Fibroblast of skin of scalp (primary cell): Measurements from ENCODE around the gene MLPH. TPM values are rescaled to one million over a fixed set of nuclear protein-coding genes. Genes with fewer than 3 reads are reported as not detected.
A peak's percentile ranks its signal among the peaks of the same experiment; 100 is the strongest.

Experiments used
- DNase-seq: peaks from one replicate; pipeline ENCODE4 v3.0.0-alpha.2; 2013
- polyA plus RNA-seq, 2 experiments: library from polyadenylated mRNA; unstranded; fragments of 120-200 nt; gene quantifications; one replicate each; pipeline ENCODE4 v1.2.1, GENCODE V29; 2013; ENCODE audit not compliant: insufficient read length in 2 of 2

MLPH gene
- 28.0 TPM for polyA plus RNA-seq (2013, experiment 1 of 2; ENCODE audit: insufficient read length)
- polyA plus RNA-seq (2013, experiment 2 of 2; ENCODE audit: insufficient read length) = 27.0 TPM

DNA sequence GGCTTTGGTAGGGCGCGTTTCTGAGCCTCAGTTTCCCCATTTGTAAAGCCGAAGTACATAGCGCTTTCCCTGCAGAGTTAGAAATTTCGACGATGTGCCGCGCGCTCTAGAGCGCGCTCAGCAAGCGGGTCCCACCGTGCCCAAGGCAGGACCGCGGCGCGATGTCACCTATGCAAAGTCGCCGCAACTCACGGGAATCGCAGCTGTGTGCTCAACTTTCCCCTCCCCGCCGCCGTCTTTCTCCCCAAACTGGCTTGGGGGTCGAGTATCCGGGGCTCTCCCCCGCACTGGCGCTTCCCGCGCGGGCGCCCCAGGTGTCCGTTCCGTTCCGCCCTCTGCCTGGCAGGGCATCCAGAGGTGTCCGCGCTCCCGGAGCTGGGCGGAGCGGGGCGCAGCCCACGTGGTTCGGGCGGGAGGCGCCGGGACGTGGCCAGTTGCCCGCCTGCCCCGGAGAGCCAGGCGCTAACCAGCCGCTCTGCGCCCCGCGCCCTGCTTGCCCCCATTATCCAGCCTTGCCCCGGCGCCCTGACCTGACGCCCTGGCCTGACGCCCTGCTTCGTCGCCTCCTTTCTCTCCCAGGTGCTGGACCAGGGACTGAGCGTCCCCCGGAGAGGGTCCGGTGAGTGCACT, at the start of gene MLPH:
MLPH (plus strand) TSS at position 433 of the 630 bp plus-strand sequence. CDS start 6,176 bp downstream, outside the sequence.
- no peak for DNase-seq

DNA sequence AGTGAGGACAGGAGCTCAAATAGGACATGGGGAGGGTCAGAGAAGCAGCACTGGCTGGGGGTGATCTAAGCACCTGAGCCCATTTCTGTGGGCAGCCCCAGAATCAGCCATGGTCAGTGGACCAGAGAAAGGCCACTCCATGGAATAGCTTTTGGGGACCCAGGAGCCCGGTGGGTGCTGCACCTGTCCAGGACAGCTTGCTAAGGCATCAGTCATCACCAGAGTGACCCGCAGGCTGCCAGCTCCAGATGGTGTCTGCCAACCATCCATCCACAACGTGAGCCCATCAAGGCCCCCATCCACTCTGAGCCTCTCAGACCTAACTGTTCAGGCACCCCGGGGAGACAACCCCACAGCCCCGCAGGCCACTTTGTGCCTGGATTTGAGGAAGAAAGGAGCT, 49.5 kb upstream of the MLPH start:
- DNase-seq = no peak

DNA sequence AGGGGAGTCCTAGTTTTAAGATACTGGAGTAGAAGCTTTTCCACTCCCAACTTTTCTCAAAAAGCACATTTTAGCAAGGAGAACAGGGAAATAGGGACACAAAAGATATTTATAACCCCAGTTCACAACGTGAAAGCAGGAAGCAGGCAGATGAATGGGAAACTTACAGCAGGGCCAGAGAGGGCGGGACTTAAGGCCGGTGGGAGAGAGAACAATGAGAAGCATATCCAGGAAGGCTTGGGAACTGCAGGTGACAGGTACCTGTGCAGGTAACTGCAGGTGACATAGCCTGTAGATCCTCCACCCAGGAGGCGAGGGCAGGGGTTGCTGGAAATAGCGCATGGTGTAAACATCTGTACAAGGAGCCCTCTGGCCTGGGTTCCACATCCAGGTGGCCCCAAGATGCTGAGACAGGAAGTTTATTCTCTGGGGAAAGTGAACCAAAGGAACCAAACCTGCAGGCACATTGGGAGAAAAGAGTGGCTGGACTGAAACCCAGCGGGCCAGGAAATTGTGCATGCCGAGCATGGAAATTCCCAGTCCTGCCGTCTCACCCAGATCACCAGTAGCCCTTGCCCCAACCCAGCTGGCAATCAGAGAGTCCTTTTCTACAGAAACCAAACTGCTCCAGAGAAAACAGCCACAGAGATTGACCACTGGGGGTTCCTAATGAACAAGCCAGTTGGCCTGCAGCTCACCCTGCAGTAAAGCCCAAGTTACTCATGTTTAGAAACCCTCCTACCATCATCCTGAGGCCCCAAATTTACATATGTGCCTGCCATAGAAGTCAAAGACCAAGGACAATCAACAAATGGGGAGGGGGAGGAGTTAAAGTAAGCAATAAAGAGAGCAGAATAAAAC, 48.7 kb upstream of the MLPH start:
- no peak for DNase-seq

- DNase-seq = peak; percentile 43
Measured at GRCh38 chr2:237440819-237441281, 46.2 kb upstream of the MLPH start.

GRCh38 chr2:237441605-237442274, 45.3 kb upstream of the MLPH start:
- peak; percentile 50 for DNase-seq

GRCh38 chr2:237444071-237444470, 43.0 kb upstream of the MLPH start:
- DNase-seq = no peak

- DNase-seq = no peak
Measured at GRCh38 chr2:237445611-237446337, 41.3 kb upstream of the MLPH start.

GRCh38 chr2:237446338-237446665, 40.7 kb upstream of the MLPH start:
- DNase-seq = no peak

GRCh38 chr2:237447496-237447895, 39.6 kb upstream of the MLPH start:
- no peak for DNase-seq

DNA sequence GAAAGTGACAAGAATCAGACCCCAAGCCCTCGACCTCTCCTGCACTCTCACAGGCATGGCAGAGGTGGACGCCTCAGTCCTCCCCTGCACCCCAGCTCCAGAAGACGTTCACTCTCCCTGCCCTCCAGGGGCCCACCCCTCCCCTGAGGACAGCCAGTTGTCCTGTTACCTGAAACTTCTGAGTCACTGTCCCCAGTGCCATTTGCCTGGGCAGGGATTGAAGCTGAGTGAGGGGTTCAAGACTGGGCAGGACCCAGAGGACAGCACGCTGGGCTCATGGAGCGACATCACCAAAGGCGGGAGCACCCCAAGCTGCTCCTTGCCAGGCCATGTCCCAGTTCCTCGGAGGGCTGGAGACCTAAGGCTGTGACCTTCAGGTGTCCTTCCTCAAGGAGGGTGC, 38.9 kb upstream of the MLPH start:
- no peak for DNase-seq

DNA sequence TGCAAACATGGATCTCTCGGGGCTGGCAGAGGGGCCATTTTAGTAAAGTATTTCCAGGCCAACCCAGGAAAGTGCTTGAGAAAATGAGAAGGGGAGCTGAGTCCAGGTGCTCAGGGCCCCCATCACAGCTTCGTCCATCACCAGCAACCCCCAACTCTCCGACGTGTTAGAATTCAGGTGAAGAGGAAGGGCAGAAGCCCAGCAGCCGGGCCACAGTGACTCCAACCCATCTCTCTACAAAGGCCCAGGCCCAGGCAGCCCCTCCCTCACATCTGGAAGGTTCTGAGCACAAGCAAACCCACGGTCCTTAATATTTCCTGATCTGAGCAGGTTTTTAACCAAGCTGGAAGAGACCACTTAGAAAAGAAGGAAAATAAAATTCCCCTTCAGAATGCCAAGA, 38.4 kb upstream of the MLPH start:
- DNase-seq = no peak

DNA sequence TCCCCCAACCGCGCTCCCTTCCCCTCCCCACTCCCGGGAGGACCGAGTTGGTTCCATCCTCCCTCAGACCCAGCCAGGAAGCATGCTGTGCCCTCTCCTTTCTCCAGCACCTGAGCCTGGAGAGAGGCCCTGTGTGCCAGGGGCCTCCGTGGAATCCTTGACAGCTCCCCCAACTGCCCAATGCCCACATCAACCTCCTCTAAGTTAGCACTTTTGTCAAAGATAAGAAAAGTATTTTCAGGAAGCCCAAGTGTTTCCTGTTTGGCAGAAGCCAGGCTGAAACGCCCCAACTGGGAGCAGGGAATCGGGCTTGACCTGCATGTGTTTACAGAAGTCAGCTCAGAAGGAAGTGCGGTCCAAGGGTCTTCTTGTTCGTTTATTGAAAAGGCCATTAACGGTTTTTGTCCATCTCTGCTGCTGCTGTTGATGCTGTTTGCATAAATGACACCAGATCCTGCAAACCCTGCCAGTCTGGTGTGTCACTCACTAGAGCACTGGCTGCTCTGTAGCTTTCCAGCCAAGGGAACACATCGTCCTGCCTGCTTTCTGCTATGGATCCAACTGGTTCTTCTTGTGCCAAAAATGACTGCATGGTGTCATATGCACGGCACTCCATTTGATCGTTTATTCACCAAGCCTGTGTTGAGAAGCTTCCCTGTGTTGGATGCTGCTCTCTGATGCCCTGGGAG, 37.7 kb upstream of the MLPH start:
- DNase-seq = no peak

- DNase-seq = no peak
Measured at GRCh38 chr2:237450108-237450507, 36.9 kb upstream of the MLPH start.

DNA sequence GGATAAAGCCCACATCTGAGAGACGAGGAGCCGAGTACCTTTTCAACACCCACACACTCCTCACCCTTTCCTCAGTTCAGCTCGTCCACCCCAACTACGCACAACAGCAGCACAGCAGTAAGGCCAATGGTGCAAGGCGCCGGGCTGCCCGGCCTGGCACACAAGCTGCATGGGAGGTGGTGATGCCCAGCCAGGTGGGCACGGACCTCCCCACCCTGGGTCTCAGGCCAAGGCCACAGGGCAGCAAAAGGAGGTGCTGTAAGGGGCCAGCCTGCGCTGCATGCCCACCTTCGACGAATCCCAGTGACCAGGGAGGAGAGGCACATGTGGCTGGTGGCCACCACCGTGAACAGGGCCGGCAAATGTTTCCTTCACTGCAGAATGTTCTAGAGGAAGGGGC, 36.5 kb upstream of the MLPH start:
- DNase-seq = no peak

DNA sequence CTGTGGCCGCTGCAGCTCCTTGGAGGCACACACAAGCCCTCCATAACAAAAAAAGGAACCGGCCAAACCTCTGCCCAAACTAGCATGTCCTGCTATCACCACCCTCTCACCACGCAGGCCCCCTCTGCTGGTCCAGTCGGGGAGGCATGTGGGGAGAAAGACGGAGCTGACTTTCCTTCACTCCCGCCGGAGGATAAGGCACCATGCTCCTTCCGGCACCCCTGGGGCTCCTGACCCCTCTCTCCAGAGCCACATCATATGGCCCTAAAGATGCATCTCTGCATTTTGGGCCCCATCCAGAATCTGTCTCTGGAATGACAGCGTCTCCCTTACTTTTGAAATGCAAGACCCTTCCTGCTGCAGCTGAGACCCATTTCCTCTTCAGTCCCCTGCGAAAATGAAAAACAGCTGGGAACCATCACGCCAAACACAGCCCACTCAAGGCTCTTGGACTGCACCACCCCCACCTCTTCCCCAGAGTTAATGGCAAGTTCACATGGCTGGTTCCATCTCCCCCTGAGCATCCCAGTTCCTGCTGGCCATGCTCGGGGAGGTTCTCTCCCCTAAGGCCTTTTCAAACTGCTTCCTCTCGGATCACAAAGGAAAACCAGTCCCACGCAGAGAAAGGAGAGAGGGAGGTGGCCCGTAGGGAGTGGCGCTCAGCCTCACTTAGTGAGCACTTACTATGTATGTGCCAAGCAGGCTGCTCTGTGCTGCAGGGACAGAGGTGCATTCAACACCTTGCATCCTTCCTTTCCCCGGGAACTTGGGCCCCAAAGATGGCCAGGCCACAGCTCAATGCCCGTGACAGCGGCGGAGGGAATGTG, 35.2 kb upstream of the MLPH start:
- DNase-seq = peak; percentile 72

GRCh38 chr2:237452861-237453260, 34.2 kb upstream of the MLPH start:
- peak; percentile 74 for DNase-seq

DNA sequence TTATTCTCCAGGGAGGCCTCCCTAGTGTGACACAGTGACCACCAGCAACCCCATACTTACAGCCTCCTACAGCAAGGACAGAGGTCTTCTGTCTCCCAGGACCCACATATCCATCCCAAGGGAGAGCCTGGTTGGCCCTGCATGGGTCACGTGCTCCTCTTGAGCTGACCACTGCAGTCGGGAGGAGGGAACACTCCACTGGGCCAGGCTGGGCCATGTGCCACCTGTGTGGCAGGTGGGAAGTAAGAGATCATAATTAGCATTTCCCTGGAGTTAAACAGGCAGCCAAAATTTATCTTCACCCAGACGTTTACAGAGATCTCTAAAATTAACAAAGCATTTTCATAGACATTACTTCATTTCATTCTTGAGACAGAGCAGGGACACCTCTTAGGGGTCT, 33.4 kb upstream of the MLPH start:
- no peak for DNase-seq

DNA sequence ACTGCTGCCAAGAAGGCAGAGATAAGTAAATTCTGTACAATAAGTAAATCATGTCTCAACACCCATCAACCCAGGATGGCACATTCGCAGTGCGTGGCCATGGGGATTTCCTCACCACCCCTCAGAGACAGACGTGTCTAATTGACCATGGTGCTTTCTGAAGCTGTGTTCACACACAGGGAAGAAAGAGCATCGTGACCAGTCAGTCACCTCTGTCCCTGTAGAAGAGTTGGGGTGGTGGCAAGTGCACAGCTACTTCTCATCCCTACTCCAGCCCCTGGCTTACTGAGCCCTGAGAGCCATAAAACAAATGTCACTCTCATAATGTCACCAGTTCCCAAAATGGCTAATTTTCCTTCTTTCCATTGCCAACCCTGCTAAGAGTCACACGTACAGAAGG, 31.3 kb upstream of the MLPH start:
- DNase-seq = no peak

GRCh38 chr2:237456200-237456843, 30.7 kb upstream of the MLPH start:
- peak; percentile 89 for DNase-seq

DNA sequence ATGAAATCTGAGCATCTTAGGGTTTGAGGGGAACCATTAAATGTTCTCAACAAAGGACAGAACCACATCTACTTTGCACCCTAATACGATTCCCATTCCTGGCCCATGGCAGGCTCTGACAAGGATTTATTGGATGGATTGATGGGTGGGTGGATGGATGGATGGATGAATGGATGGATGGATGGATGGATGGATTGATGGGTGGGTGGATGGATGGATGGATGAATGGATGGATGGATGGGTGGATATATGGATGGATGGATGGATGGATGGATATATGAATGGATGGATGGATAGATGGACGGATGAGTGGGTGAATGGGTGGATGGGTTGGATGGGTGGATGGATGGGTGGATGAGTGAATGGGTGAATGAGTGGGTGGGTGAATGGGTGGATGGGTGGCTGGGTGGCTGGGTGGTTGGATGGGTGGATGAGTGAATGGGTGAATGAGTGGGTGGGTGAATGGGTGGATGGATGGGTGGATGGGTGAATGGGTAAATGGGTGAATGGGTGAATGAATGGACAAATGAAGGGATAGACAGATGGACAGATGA, 29.6 kb upstream of the MLPH start:
- DNase-seq = no peak
